ENCODE results near the gene PKD2L1. TPM values are rescaled to one million over a fixed set of nuclear protein-coding genes. Genes with fewer than 3 reads are reported as not detected.

Gene PKD2L1
- total RNA-seq, 1 donor from 2014 or later = not detected

GRCh38 chr10:100357059-100357858, 27.2 kb upstream of the PKD2L1 start:
- peaks cover 61% of the 10 kb centered on the region for H3K36me3 Mint-ChIP-seq (ENCODE audit: low read depth)
- no peak for TF ChIP-seq CTCF (IDR thresholded peaks at IDR 0.05)
- no peak for DNase-seq (ENCODE audit: low spot score)
- no peaks in the 10 kb centered on the region for H3K27me3 Mint-ChIP-seq (ENCODE audit: low read depth)
- peaks cover 24% of the 10 kb centered on the region for H3K4me1 Mint-ChIP-seq (ENCODE audit: low read depth)
- H3K4me3 Mint-ChIP-seq (ENCODE audit: unreplicated experiment) = no peak overlapping the region
- H3K9me3 Mint-ChIP-seq (ENCODE audit: low read depth) = no peaks in the 10 kb centered on the region
- H3K27ac Mint-ChIP-seq (ENCODE audit: unreplicated experiment) = no peak overlapping the region

GRCh38 chr10:100356067-100357017, 26.3 kb upstream of the PKD2L1 start:
- Mint-ChIP-seq H3K4me3 (ENCODE audit: unreplicated experiment) (no peak overlapping the region), H3K9me3 (ENCODE audit: low read depth) (no peaks in the 10 kb centered on the region), H3K27ac (ENCODE audit: unreplicated experiment) (no peak overlapping the region), H3K36me3 (ENCODE audit: low read depth) (peaks cover 60% of the 10 kb centered on the region), H3K27me3 (ENCODE audit: low read depth) (no peaks in the 10 kb centered on the region), H3K4me1 (ENCODE audit: low read depth) (peaks cover 25% of the 10 kb centered on the region)
- DNase-seq (ENCODE audit: low spot score) = no peak
- TF ChIP-seq CTCF (IDR thresholded peaks at IDR 0.05) = no peak

GRCh38 chr10:100355086-100355485, 25.1 kb upstream of the PKD2L1 start:
- DNase-seq (ENCODE audit: low spot score) = no peak
- Mint-ChIP-seq H3K27ac (ENCODE audit: unreplicated experiment) (peak overlapping the region; percentile 54), H3K9me3 (ENCODE audit: low read depth) (no peaks in the 10 kb centered on the region), H3K4me1 (ENCODE audit: low read depth) (peaks cover 37% of the 10 kb centered on the region), H3K27me3 (ENCODE audit: low read depth) (no peaks in the 10 kb centered on the region), H3K4me3 (ENCODE audit: unreplicated experiment) (no peak overlapping the region), H3K36me3 (ENCODE audit: low read depth) (peaks cover 56% of the 10 kb centered on the region)
- no peak for TF ChIP-seq CTCF (IDR thresholded peaks at IDR 0.05)

GRCh38 chr10:100353770-100354485, 23.9 kb upstream of the PKD2L1 start:
- Mint-ChIP-seq H3K4me3 (ENCODE audit: unreplicated experiment) (no peak overlapping the region), H3K36me3 (ENCODE audit: low read depth) (peaks cover 54% of the 10 kb centered on the region), H3K4me1 (ENCODE audit: low read depth) (peaks cover 37% of the 10 kb centered on the region), H3K9me3 (ENCODE audit: low read depth) (no peaks in the 10 kb centered on the region), H3K27me3 (ENCODE audit: low read depth) (no peaks in the 10 kb centered on the region), H3K27ac (ENCODE audit: unreplicated experiment) (no peak overlapping the region)
- TF ChIP-seq CTCF (IDR thresholded peaks at IDR 0.05) = no peak
- no peak for DNase-seq (ENCODE audit: low spot score)

All from chondrocyte (in vitro differentiated cells).